Hepatocyte (in vitro differentiated cells): ENCODE measurements around the gene KIF18B. TPM values are rescaled to one million over a fixed set of nuclear protein-coding genes. Genes with fewer than 3 reads are reported as not detected.

Source experiments
- DNase-seq: peaks from one replicate; pipeline ENCODE4 v3.0.0-alpha.2; 2016; ENCODE audit warnings: low spot score
- H2AFZ ChIP-seq: fragments of 200-600 bp; sonication (generic); 2 replicates; pipeline ENCODE4 v1.6.0; 2016; ENCODE audit warnings: antibody characterized with exemption, mild to moderate bottlenecking
- H3K27ac ChIP-seq: fragments of 200-600 bp; sonication (generic); 2 replicates; pipeline ENCODE4 v1.5.1; 2016; ENCODE audit warnings: mild to moderate bottlenecking
- H3K27me3 ChIP-seq: fragments of 200-600 bp; sonication (generic); 2 replicates; pipeline ENCODE4 v1.6.1; 2016
- H3K36me3 ChIP-seq: fragments of 200-600 bp; sonication (generic); replicated peaks from 2 replicates; pipeline ENCODE4 v1.5.1; 2016; ENCODE audit warnings: low read depth; ENCODE audit not compliant: insufficient read depth
- H3K4me1 ChIP-seq: fragments of 200-600 bp; sonication (generic); 2 replicates; pipeline ENCODE4 v1.5.1; 2016; ENCODE audit warnings: mild to moderate bottlenecking, moderate library complexity; ENCODE audit not compliant: insufficient read depth
- H3K4me2 ChIP-seq: fragments of 200-600 bp; sonication (generic); 2 replicates; pipeline ENCODE4 v1.6.0; 2016
- H3K4me3 ChIP-seq: fragments of 200-600 bp; sonication (generic); 2 replicates; pipeline ENCODE4 v1.5.1; 2016; ENCODE audit warnings: mild to moderate bottlenecking
- H3K79me2 ChIP-seq: fragments of 200-600 bp; sonication (generic); 2 replicates; pipeline ENCODE4 v1.6.0; 2017; ENCODE audit warnings: mild to moderate bottlenecking
- H3K9me2 ChIP-seq: fragments of 200-600 bp; sonication (generic); replicated peaks from 2 replicates; pipeline ENCODE4 v1.6.0; 2017; ENCODE audit warnings: mild to moderate bottlenecking; ENCODE audit not compliant: insufficient read depth
- H3K9me3 ChIP-seq: fragments of 200-600 bp; sonication (generic); 2 replicates; pipeline ENCODE4 v1.5.1; 2016; ENCODE audit warnings: low read depth, mild to moderate bottlenecking
- H4K20me1 ChIP-seq: fragments of 200-600 bp; sonication (generic); 2 replicates; pipeline ENCODE4 v1.6.0; 2016; ENCODE audit warnings: mild to moderate bottlenecking; ENCODE audit not compliant: insufficient read depth, poor library complexity, severe bottlenecking
- CTCF ChIP-seq: fragments of 200-600 bp; sonication (generic); IDR thresholded peaks from 2 replicates; pipeline ENCODE4 v1.5.1; 2016; ENCODE audit warnings: antibody characterized with exemption, mild to moderate bottlenecking; ENCODE audit not compliant: poor library complexity
- EZH2 ChIP-seq: fragments of 200-600 bp; sonication (generic); IDR thresholded peaks from 2 replicates; pipeline ENCODE4 v1.6.1; 2016; ENCODE audit warnings: antibody characterized with exemption, mild to moderate bottlenecking, borderline replicate concordance
- EZH2phosphoT487 ChIP-seq: fragments of 200-600 bp; sonication (generic); IDR thresholded peaks from one replicate; pipeline ENCODE4 v1.6.1; 2018; ENCODE audit warnings: antibody characterized with exemption, mild to moderate bottlenecking, low read depth, moderate library complexity; ENCODE audit not compliant: unreplicated experiment, severe bottlenecking
- WGBS: methylation state at CpG from one replicate; pipeline ENCODE4 v1.1.6; 2016; ENCODE audit warnings: low lambda C conversion rate; ENCODE audit errors: missing lambda C conversion rate; 5-methylcytosine and 5-hydroxymethylcytosine counted together
- polyA plus RNA-seq: library from polyadenylated mRNA; unstranded; fragments of >200 nt; fragmentation: Nextera tagmentation; extraction: Ambion mirVana; gene quantifications from 2 replicates; pipeline ENCODE4 v1.2.1, GENCODE V29; 2016
- total RNA-seq: library from RNA; depleted of rRNA; stranded (reverse); fragments of >200 nt; gene quantifications from 2 replicates; pipeline ENCODE4 v1.2.3, GENCODE V29; 2014

The KIF18B gene
- total and polyA plus RNA-seq, 2 experiments from 2014 or later = 1.8 to 4.3 TPM

GRCh38 chr17:44928950-44929720 lies 18.4 kb downstream of the KIF18B start:
- Histone ChIP-seq H3K36me3 (no peaks in the 10 kb centered on the region), H3K79me2 (no peaks in the 10 kb centered on the region), H4K20me1 (no peaks in the 10 kb centered on the region), H3K4me1 (no peaks in the 10 kb centered on the region), H3K4me3 (no peak overlapping the region), H3K9me3 (no peaks in the 10 kb centered on the region), H3K4me2 (no peak overlapping the region), H2AFZ (no peak overlapping the region), H3K27ac (no peak overlapping the region), H3K27me3 (no peaks in the 10 kb centered on the region), H3K9me2 (no peaks in the 10 kb centered on the region)
- DNase-seq = no peak
- TF ChIP-seq CTCF (no peak), EZH2 (no peak), EZH2phosphoT487 (no peak)
- WGBS = 94% methylated on average over 7 of the region's 7 CpGs

GRCh38 chr17:44928136-44928535 lies 19.4 kb downstream of the KIF18B start:
- DNase-seq = no peak
- no peaks in the 10 kb centered on the region for H4K20me1 ChIP-seq
- H3K79me2 ChIP-seq = no peaks in the 10 kb centered on the region
- 98% methylated on average over 13 of the region's 15 CpGs for WGBS
- H3K9me2 ChIP-seq = no peaks in the 10 kb centered on the region
- no peaks in the 10 kb centered on the region for H3K4me1 ChIP-seq
- H3K4me2 ChIP-seq = no peak overlapping the region
- no peaks in the 10 kb centered on the region for H3K9me3 ChIP-seq
- no peaks in the 10 kb centered on the region for H3K27me3 ChIP-seq
- no peak overlapping the region for H3K27ac ChIP-seq
- H3K4me3 ChIP-seq = no peak overlapping the region
- no peaks in the 10 kb centered on the region for H3K36me3 ChIP-seq
- H2AFZ ChIP-seq = no peak overlapping the region
- TF ChIP-seq EZH2 (no peak), EZH2phosphoT487 (no peak), CTCF (no peak)

GRCh38 chr17:44927696-44928095 lies 19.9 kb downstream of the KIF18B start:
- Histone ChIP-seq H3K27ac (no peak overlapping the region), H3K4me1 (no peaks in the 10 kb centered on the region), H4K20me1 (no peaks in the 10 kb centered on the region), H3K9me2 (no peaks in the 10 kb centered on the region), H3K36me3 (no peaks in the 10 kb centered on the region), H3K4me2 (no peak overlapping the region), H3K79me2 (no peaks in the 10 kb centered on the region), H3K4me3 (no peak overlapping the region), H3K9me3 (no peaks in the 10 kb centered on the region), H3K27me3 (no peaks in the 10 kb centered on the region), H2AFZ (no peak overlapping the region)
- no peak for DNase-seq
- no peak for TF ChIP-seq CTCF
- 98% methylated on average over 3 of the region's 3 CpGs for WGBS
